CD4-positive, alpha-beta memory T cell (primary cell): ENCODE results near the gene ZNF521. TPM values are rescaled to one million over a fixed set of nuclear protein-coding genes. Genes with fewer than 3 reads are reported as not detected.
A peak's percentile ranks its signal among the peaks of the same experiment; 100 is the strongest.

ENCODE experiments used
- CTCF ChIA-PET: fragments of 350-600 bp; sonication (Branson Sonifier 250); formaldehyde crosslinking; loops from one replicate; lab custom pipeline; 2021; ENCODE audit warnings: inconsistent platforms; ENCODE audit not compliant: partially characterized antibody; lab: Charles Lee
- POLR2A ChIA-PET: fragments of 350-600 bp; sonication (Branson Sonifier 250); formaldehyde crosslinking; loops from one replicate; lab custom pipeline; 2021; ENCODE audit not compliant: partially characterized antibody; lab: Charles Lee
- DNase-seq, 5 donors: peaks; one replicate each; pipeline versions ENCODE4 v3.0.0 to v3.0.0-alpha.2; 2020 to 2022; ENCODE audit warnings: mixed read lengths in 1 of 5
- H3K27ac ChIP-seq: one replicate; pipeline ENCODE4 v1.7.0; 2013; ENCODE audit warnings: low read depth, low read length
- H3K27me3 ChIP-seq: 2 replicates; pipeline ENCODE4 v1.7.0; 2013; ENCODE audit warnings: mild to moderate bottlenecking, low read length, moderate library complexity; ENCODE audit not compliant: insufficient read depth
- H3K36me3 ChIP-seq: 2 replicates; pipeline ENCODE4 v1.7.0; 2013; ENCODE audit warnings: mild to moderate bottlenecking, low read length, moderate library complexity; ENCODE audit not compliant: insufficient read depth
- H3K4me1 ChIP-seq: 2 replicates; pipeline ENCODE4 v1.7.0; 2013; ENCODE audit warnings: mild to moderate bottlenecking, low read length, moderate library complexity; ENCODE audit not compliant: insufficient read depth
- H3K4me3 ChIP-seq, 2 donors: one replicate each; pipeline ENCODE4 v1.7.0; 2013; ENCODE audit warnings: low read length in 2 of 2, mild to moderate bottlenecking in 1 of 2
- H3K9me3 ChIP-seq, 2 donors: one replicate each; pipeline ENCODE4 v1.7.0; 2013; ENCODE audit warnings: low read length in 2 of 2, control low read depth in 1 of 2; ENCODE audit not compliant: control insufficient read depth in 1 of 2
- H3K27ac Mint-ChIP-seq, 7 donors: one replicate each; pipeline ENCODE4 v1.8.0; 2020 to 2021; ENCODE audit warnings: mixed read lengths in 7 of 7, mild to moderate bottlenecking in 6 of 7, inconsistent platforms in 3 of 7, moderate library complexity in 3 of 7
- H3K27me3 Mint-ChIP-seq, 2 donors: one replicate each; pipeline ENCODE4 v1.8.0; 2020 to 2021; ENCODE audit warnings: mixed read lengths in 2 of 2
- H3K36me3 Mint-ChIP-seq, 2 donors: one replicate each; pipeline ENCODE4 v1.8.0; 2020 to 2021; ENCODE audit warnings: mixed read lengths in 2 of 2, inconsistent platforms in 1 of 2, mild to moderate bottlenecking in 1 of 2
- H3K4me1 Mint-ChIP-seq, 4 donors: one replicate each; pipeline ENCODE4 v1.8.0; 2020 to 2021; ENCODE audit warnings: mixed read lengths in 4 of 4, mild to moderate bottlenecking in 1 of 4
- H3K4me3 Mint-ChIP-seq, 8 donors: one replicate each; pipeline ENCODE4 v1.8.0; 2020 to 2021; ENCODE audit warnings: mixed read lengths in 8 of 8, mild to moderate bottlenecking in 7 of 8, moderate library complexity in 6 of 8, inconsistent platforms in 3 of 8
- H3K9me3 Mint-ChIP-seq, 8 donors: one replicate each; pipeline ENCODE4 v1.8.0; 2020 to 2021; ENCODE audit warnings: mixed read lengths in 8 of 8, mild to moderate bottlenecking in 5 of 8, inconsistent platforms in 3 of 8, moderate library complexity in 1 of 8
- intact Hi-C: fragments of 100-400 bp; cut with micrococcal nuclease; formaldehyde crosslinking; loops from one replicate; pipeline ENCODE4 v1.15.1; 2023
- polyA plus RNA-seq, 2 donors: library from polyadenylated mRNA; unstranded; fragments of 300-500 nt; fragmentation: Illumina TruSeq; gene quantifications; one replicate each; pipeline ENCODE4 v1.2.3, GENCODE V29; 2021
- total RNA-seq, 2 experiments: library from RNA; stranded (reverse); gene quantifications; one replicate each; pipeline ENCODE4 v1.2.3, GENCODE V29; 2021

Gene ZNF521
- total RNA-seq (not detected), polyA plus RNA-seq (not detected)

- peak within 1 kb of the TSS in 1 of 2 donors; percentile 47 for H3K4me3 ChIP-seq
- Mint-ChIP-seq H3K9me3 (peaks cover 0 to 12% (median 4%) of the 10 kb centered on the region in 8 donors), H3K27me3 (peaks cover 30 to 32% of the 10 kb centered on the region in 2 donors), H3K36me3 (no peaks in the 10 kb centered on the region), H3K27ac (no peak within 1 kb of the TSS), H3K4me1 (peaks cover 3 to 20% (median 8%) of the 10 kb centered on the region in 4 donors), H3K4me3 (peak within 1 kb of the TSS; percentile 74 to 84 (median 80))
- CTCF ChIA-PET = interaction anchor here (0.6 kb wide), 1 partner anchor 902 kb away, joined by 3 read pairs; no protein-coding TSS in a partner anchor
- no peak within 1 kb of the TSS for H3K27ac ChIP-seq
- intact Hi-C loops = no loop called here
- DNase-seq = peak in 4 of 5 donors; percentile 20 to 31 (median 26)
- H3K27me3 ChIP-seq = peaks cover 43% of the 10 kb centered on the region
- no peaks in the 10 kb centered on the region for H3K9me3 ChIP-seq
- POLR2A ChIA-PET = no interaction called here
- H3K4me1 ChIP-seq = peaks cover 18% of the 10 kb centered on the region
- no peaks in the 10 kb centered on the region for H3K36me3 ChIP-seq
Measured at GRCh38 chr18:25351777-25352628, at the start of gene ZNF521. Gene ZNF521 (minus strand): TSS chr18:25352166. CDS start chr18:25350946, 1,220 bp downstream.

- no peak overlapping the region for H3K4me3 ChIP-seq
- no peak overlapping the region for H3K27ac ChIP-seq
- no peaks in the 10 kb centered on the region for H3K4me1 ChIP-seq
- H3K27me3 ChIP-seq = no peaks in the 10 kb centered on the region
- H3K36me3 ChIP-seq = no peaks in the 10 kb centered on the region
- Mint-ChIP-seq H3K9me3 (peaks cover under 1 to 7% (median 4%) of the 10 kb centered on the region in 8 donors), H3K27ac (no peak overlapping the region), H3K36me3 (no peaks in the 10 kb centered on the region), H3K4me1 (no peaks in the 10 kb centered on the region), H3K4me3 (no peak overlapping the region), H3K27me3 (no peaks in the 10 kb centered on the region)
- CTCF ChIA-PET = no interaction called here
- POLR2A ChIA-PET = no interaction called here
- DNase-seq = no peak
- H3K9me3 ChIP-seq = no peaks in the 10 kb centered on the region
- intact Hi-C loops = no loop called here
Measured at GRCh38 chr18:25399554-25399953, 47.6 kb upstream of the ZNF521 start.

GRCh38 chr18:25392192-25392591, 40.2 kb upstream of the ZNF521 start:
- intact Hi-C loops = no loop called here
- Mint-ChIP-seq H3K27ac (no peak overlapping the region), H3K27me3 (no peaks in the 10 kb centered on the region), H3K4me1 (no peaks in the 10 kb centered on the region), H3K36me3 (no peaks in the 10 kb centered on the region), H3K9me3 (peaks cover 0 to 17% (median 8%) of the 10 kb centered on the region in 8 donors), H3K4me3 (no peak overlapping the region)
- Histone ChIP-seq H3K27ac (no peak overlapping the region), H3K9me3 (no peaks in the 10 kb centered on the region), H3K27me3 (no peaks in the 10 kb centered on the region), H3K36me3 (no peaks in the 10 kb centered on the region), H3K4me1 (no peaks in the 10 kb centered on the region), H3K4me3 (no peak overlapping the region)
- ChIA-PET POLR2A (no interaction called here), CTCF (no interaction called here)
- no peak for DNase-seq

- Mint-ChIP-seq H3K36me3 (no peaks in the 10 kb centered on the region), H3K4me3 (no peak overlapping the region), H3K4me1 (no peaks in the 10 kb centered on the region), H3K27ac (no peak overlapping the region), H3K9me3 (peaks cover 0 to 4% (median 0%) of the 10 kb centered on the region in 8 donors), H3K27me3 (no peaks in the 10 kb centered on the region)
- H3K36me3 ChIP-seq = no peaks in the 10 kb centered on the region
- H3K27ac ChIP-seq = no peak overlapping the region
- H3K4me1 ChIP-seq = no peaks in the 10 kb centered on the region
- H3K4me3 ChIP-seq = no peak overlapping the region
- CTCF ChIA-PET = no interaction called here
- H3K27me3 ChIP-seq = no peaks in the 10 kb centered on the region
- DNase-seq = no peak
- POLR2A ChIA-PET = no interaction called here
- intact Hi-C loops = no loop called here
- no peaks in the 10 kb centered on the region for H3K9me3 ChIP-seq
Measured at GRCh38 chr18:25373432-25374179, 21.6 kb upstream of the ZNF521 start.

GRCh38 chr18:25370391-25370790, 18.4 kb upstream of the ZNF521 start:
- no peaks in the 10 kb centered on the region for H3K4me1 Mint-ChIP-seq
- ChIA-PET CTCF (no interaction called here), POLR2A (no interaction called here)
- H3K36me3 ChIP-seq = no peaks in the 10 kb centered on the region
- no peak overlapping the region for H3K4me3 Mint-ChIP-seq
- DNase-seq = no peak
- no peaks in the 10 kb centered on the region for H3K27me3 ChIP-seq
- no peaks in the 10 kb centered on the region for H3K9me3 ChIP-seq
- H3K27ac ChIP-seq = no peak overlapping the region
- H3K36me3 Mint-ChIP-seq = no peaks in the 10 kb centered on the region
- H3K4me3 ChIP-seq = no peak overlapping the region
- intact Hi-C loops = no loop called here
- peaks cover 0 to 3% (median 0%) of the 10 kb centered on the region in 8 donors for H3K9me3 Mint-ChIP-seq
- H3K4me1 ChIP-seq = no peaks in the 10 kb centered on the region
- H3K27me3 Mint-ChIP-seq = no peaks in the 10 kb centered on the region
- H3K27ac Mint-ChIP-seq = no peak overlapping the region

- H3K4me1 Mint-ChIP-seq = no peaks in the 10 kb centered on the region
- H3K27ac ChIP-seq = no peak overlapping the region
- intact Hi-C loops = no loop called here
- H3K27me3 Mint-ChIP-seq = peaks cover 8 to 13% of the 10 kb centered on the region in 2 donors
- no peak overlapping the region for H3K27ac Mint-ChIP-seq
- H3K36me3 ChIP-seq = no peaks in the 10 kb centered on the region
- H3K4me3 ChIP-seq = no peak overlapping the region
- no peaks in the 10 kb centered on the region for H3K4me1 ChIP-seq
- DNase-seq = no peak
- no peaks in the 10 kb centered on the region for H3K9me3 ChIP-seq
- no peaks in the 10 kb centered on the region for H3K27me3 ChIP-seq
- ChIA-PET CTCF (no interaction called here), POLR2A (no interaction called here)
- H3K36me3 Mint-ChIP-seq = no peaks in the 10 kb centered on the region
- peaks cover 0 to 8% (median 2%) of the 10 kb centered on the region in 8 donors for H3K9me3 Mint-ChIP-seq
- no peak overlapping the region for H3K4me3 Mint-ChIP-seq
Measured at GRCh38 chr18:25365242-25365641, 13.3 kb upstream of the ZNF521 start.

- Histone ChIP-seq H3K27me3 (no peaks in the 10 kb centered on the region), H3K4me3 (no peak overlapping the region), H3K36me3 (no peaks in the 10 kb centered on the region), H3K9me3 (no peaks in the 10 kb centered on the region), H3K27ac (no peak overlapping the region), H3K4me1 (no peaks in the 10 kb centered on the region)
- peaks cover 0 to 9% (median 2%) of the 10 kb centered on the region in 8 donors for H3K9me3 Mint-ChIP-seq
- H3K27me3 Mint-ChIP-seq = peaks cover 8 to 16% of the 10 kb centered on the region in 2 donors
- no peak overlapping the region for H3K4me3 Mint-ChIP-seq
- H3K27ac Mint-ChIP-seq = no peak overlapping the region
- H3K4me1 Mint-ChIP-seq = no peaks in the 10 kb centered on the region
- H3K36me3 Mint-ChIP-seq = no peaks in the 10 kb centered on the region
- intact Hi-C loops = no loop called here
- ChIA-PET POLR2A (no interaction called here), CTCF (no interaction called here)
- no peak for DNase-seq
Measured at GRCh38 chr18:25364732-25365131, 12.8 kb upstream of the ZNF521 start.
